Ishikawa (cell line): ENCODE results near the gene NRXN3.

Experiments used
- CEBPB ChIP-seq: IDR thresholded peaks from 2 replicates; pipeline ENCODE4 v1.6.1; 2012
- CREB1 ChIP-seq: IDR thresholded peaks from 2 replicates; pipeline ENCODE4 v1.6.1; 2012; ENCODE audit warnings: low read depth
- EGR1 ChIP-seq: IDR thresholded peaks from 2 replicates; pipeline ENCODE4 v1.6.1; 2012
- EP300 ChIP-seq: IDR thresholded peaks from 2 replicates; pipeline ENCODE4 v1.6.1; 2012; ENCODE audit warnings: borderline replicate concordance
- FOXM1 ChIP-seq: IDR thresholded peaks from 2 replicates; pipeline ENCODE4 v1.6.1; 2012; ENCODE audit warnings: low read depth, borderline replicate concordance
- NFIC ChIP-seq: IDR thresholded peaks from 2 replicates; pipeline ENCODE4 v1.6.1; 2012
- RAD21 ChIP-seq: IDR thresholded peaks from 2 replicates; pipeline ENCODE4 v1.6.1; 2012; ENCODE audit warnings: low read depth
- TAF1 ChIP-seq: IDR thresholded peaks from 2 replicates; pipeline ENCODE4 v1.6.1; 2012; ENCODE audit warnings: low read depth, mild to moderate bottlenecking
- TCF12 ChIP-seq: IDR thresholded peaks from 2 replicates; pipeline ENCODE4 v1.6.1; 2012; ENCODE audit warnings: low read depth
- TEAD4 ChIP-seq: IDR thresholded peaks from 2 replicates; pipeline ENCODE4 v1.6.1; 2012
- USF1 ChIP-seq: IDR thresholded peaks from 2 replicates; pipeline ENCODE4 v1.6.1; 2012
- YY1 ChIP-seq: IDR thresholded peaks from 2 replicates; pipeline ENCODE4 v1.6.1; 2012; ENCODE audit warnings: low read depth
- ZBTB7A ChIP-seq: IDR thresholded peaks from 2 replicates; pipeline ENCODE4 v1.6.1; 2012; ENCODE audit warnings: low read depth
- TF ChIP-seq, protein P1 (sequence below): IDR thresholded peaks from 2 replicates; pipeline ENCODE4 v1.6.1; 2012
- TF ChIP-seq, protein P2 (sequence below): IDR thresholded peaks from 2 replicates; pipeline ENCODE4 v1.6.1; 2012; ENCODE audit warnings: low read depth, mild to moderate bottlenecking

Gene NRXN3

GRCh38 chr14:78721756-78722480 lies 551.7 kb downstream of the NRXN3 start:
- TF ChIP-seq EP300 (no peak), CEBPB (no peak), TEAD4 (no peak), TCF12 (no peak), FOXM1 (no peak), YY1 (no peak), EGR1 (no peak), NFIC (no peak), ZBTB7A (no peak), CREB1 (no peak), RAD21 (no peak), TAF1 (no peak), USF1 (no peak)
- TF ChIP-seq, protein P1, sequence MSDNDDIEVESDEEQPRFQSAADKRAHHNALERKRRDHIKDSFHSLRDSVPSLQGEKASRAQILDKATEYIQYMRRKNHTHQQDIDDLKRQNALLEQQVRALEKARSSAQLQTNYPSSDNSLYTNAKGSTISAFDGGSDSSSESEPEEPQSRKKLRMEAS = no peak
- TF ChIP-seq, protein P2, sequence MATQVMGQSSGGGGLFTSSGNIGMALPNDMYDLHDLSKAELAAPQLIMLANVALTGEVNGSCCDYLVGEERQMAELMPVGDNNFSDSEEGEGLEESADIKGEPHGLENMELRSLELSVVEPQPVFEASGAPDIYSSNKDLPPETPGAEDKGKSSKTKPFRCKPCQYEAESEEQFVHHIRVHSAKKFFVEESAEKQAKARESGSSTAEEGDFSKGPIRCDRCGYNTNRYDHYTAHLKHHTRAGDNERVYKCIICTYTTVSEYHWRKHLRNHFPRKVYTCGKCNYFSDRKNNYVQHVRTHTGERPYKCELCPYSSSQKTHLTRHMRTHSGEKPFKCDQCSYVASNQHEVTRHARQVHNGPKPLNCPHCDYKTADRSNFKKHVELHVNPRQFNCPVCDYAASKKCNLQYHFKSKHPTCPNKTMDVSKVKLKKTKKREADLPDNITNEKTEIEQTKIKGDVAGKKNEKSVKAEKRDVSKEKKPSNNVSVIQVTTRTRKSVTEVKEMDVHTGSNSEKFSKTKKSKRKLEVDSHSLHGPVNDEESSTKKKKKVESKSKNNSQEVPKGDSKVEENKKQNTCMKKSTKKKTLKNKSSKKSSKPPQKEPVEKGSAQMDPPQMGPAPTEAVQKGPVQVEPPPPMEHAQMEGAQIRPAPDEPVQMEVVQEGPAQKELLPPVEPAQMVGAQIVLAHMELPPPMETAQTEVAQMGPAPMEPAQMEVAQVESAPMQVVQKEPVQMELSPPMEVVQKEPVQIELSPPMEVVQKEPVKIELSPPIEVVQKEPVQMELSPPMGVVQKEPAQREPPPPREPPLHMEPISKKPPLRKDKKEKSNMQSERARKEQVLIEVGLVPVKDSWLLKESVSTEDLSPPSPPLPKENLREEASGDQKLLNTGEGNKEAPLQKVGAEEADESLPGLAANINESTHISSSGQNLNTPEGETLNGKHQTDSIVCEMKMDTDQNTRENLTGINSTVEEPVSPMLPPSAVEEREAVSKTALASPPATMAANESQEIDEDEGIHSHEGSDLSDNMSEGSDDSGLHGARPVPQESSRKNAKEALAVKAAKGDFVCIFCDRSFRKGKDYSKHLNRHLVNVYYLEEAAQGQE = no peak

GRCh38 chr14:78725086-78725485 lies 554.9 kb downstream of the NRXN3 start:
- no peak for TF ChIP-seq CEBPB
- TF ChIP-seq TAF1 = no peak

GRCh38 chr14:78737116-78737515 lies 566.9 kb downstream of the NRXN3 start:
- no peak for TF ChIP-seq CREB1
- TF ChIP-seq YY1 = no peak
- TF ChIP-seq, protein P2 = no peak
- no peak for TF ChIP-seq USF1
- no peak for TF ChIP-seq ZBTB7A
- no peak for TF ChIP-seq TCF12
- TF ChIP-seq EP300 = no peak
- TF ChIP-seq, protein P1 = no peak
- no peak for TF ChIP-seq NFIC
- TF ChIP-seq RAD21 = no peak
- no peak for TF ChIP-seq CEBPB
- no peak for TF ChIP-seq EGR1

DNA sequence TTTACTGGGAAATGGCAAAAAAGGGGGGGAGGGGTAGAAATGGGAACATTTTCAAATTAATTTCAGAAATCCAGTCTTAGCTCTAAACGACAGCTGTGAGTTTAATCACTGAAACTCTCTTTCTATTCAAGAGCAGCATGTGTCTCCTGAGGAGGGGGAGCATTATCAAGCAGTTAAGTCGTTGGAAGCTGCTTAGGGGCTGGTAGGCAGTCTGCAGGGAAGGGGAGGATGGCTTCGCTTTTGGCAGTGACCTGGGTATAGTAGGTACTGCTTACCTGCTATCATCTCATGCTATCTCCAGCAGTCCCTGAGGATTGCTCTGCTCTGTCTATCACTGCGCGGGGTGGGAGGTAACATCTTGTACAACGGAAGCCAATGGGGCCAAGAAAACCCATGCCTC lies 567.4 kb downstream of the NRXN3 start:
- TF ChIP-seq TCF12 (no peak), FOXM1 (no peak), NFIC (no peak), YY1 (no peak), USF1 (no peak), CEBPB (no peak), EP300 (no peak), CREB1 (no peak)
- TF ChIP-seq, protein P1 = no peak

- TF ChIP-seq EGR1 (no peak), RAD21 (no peak), ZBTB7A (no peak), TCF12 (no peak), YY1 (no peak), TAF1 (no peak), TEAD4 (no peak), EP300 (no peak)
- TF ChIP-seq, protein P1 = no peak
Observed at GRCh38 chr14:78746086-78746595, 576.0 kb downstream of the NRXN3 start.
